ENCODE measurements around the gene MCF2L.

Gene MCF2L

GRCh38 chr13:113008851-113009250, 39.8 kb downstream of the MCF2L start:
- Histone ChIP-seq H3K79me2 (ENCODE audit: low read length) (no peaks in the 10 kb centered on the region), H2AFZ (ENCODE audit: low read depth, low read length) (no peak overlapping the region), H3K4me3 (ENCODE audit: low read length) (no peak overlapping the region), H3K9ac (ENCODE audit: low read length) (no peak overlapping the region), H3K4me1 (ENCODE audit: low read length) (no peaks in the 10 kb centered on the region), H3K36me3 (replicated peaks; ENCODE audit: low read depth, low read length) (no peaks in the 10 kb centered on the region), H3K27ac (ENCODE audit: low read length) (no peak overlapping the region), H4K20me1 (ENCODE audit: insufficient read depth, low read length) (no peaks in the 10 kb centered on the region; the same call in 1 of the 2 replicates), H3K9me3 (ENCODE audit: insufficient read depth, low read length) (no peaks in the 10 kb centered on the region), H3K4me2 (ENCODE audit: low read length) (no peak overlapping the region), H3K27me3 (ENCODE audit: low read depth, low read length) (no peaks in the 10 kb centered on the region)
- TF ChIP-seq CTCF (IDR thresholded peaks at IDR 0.05; ENCODE audit: low read depth, low read length) (no peak), EZH2phosphoT487 (IDR thresholded peaks at IDR 0.05; ENCODE audit: low read depth) (no peak)

GRCh38 chr13:113009743-113010509, 40.9 kb downstream of the MCF2L start:
- no peak overlapping the region for H3K27ac ChIP-seq (ENCODE audit: low read length)
- H3K4me1 ChIP-seq (ENCODE audit: low read length) = no peaks in the 10 kb centered on the region
- no peaks in the 10 kb centered on the region for H3K36me3 ChIP-seq (replicated peaks; ENCODE audit: low read depth, low read length)
- H3K9ac ChIP-seq (ENCODE audit: low read length) = no peak overlapping the region
- H3K4me2 ChIP-seq (ENCODE audit: low read length) = no peak overlapping the region
- H3K27me3 ChIP-seq (ENCODE audit: low read depth, low read length) = no peaks in the 10 kb centered on the region
- no peak overlapping the region for H3K4me3 ChIP-seq (ENCODE audit: low read length)
- H2AFZ ChIP-seq (ENCODE audit: low read depth, low read length) = no peak overlapping the region
- TF ChIP-seq CTCF (IDR thresholded peaks at IDR 0.05; ENCODE audit: low read depth, low read length) = no peak
- TF ChIP-seq EZH2phosphoT487 (IDR thresholded peaks at IDR 0.05; ENCODE audit: low read depth) = no peak
- no peaks in the 10 kb centered on the region for H3K79me2 ChIP-seq (ENCODE audit: low read length)
- no peaks in the 10 kb centered on the region; the same call in 1 of the 2 replicates for H4K20me1 ChIP-seq (ENCODE audit: insufficient read depth, low read length)
- no peaks in the 10 kb centered on the region for H3K9me3 ChIP-seq (ENCODE audit: insufficient read depth, low read length)

GRCh38 chr13:113010510-113010865, 41.5 kb downstream of the MCF2L start:
- Histone ChIP-seq H3K36me3 (replicated peaks; ENCODE audit: low read depth, low read length) (no peaks in the 10 kb centered on the region), H3K4me1 (ENCODE audit: low read length) (no peaks in the 10 kb centered on the region), H3K4me2 (ENCODE audit: low read length) (no peak overlapping the region), H3K27ac (ENCODE audit: low read length) (no peak overlapping the region), H3K79me2 (ENCODE audit: low read length) (no peaks in the 10 kb centered on the region), H3K9ac (ENCODE audit: low read length) (no peak overlapping the region), H3K27me3 (ENCODE audit: low read depth, low read length) (no peaks in the 10 kb centered on the region), H3K9me3 (ENCODE audit: insufficient read depth, low read length) (no peaks in the 10 kb centered on the region), H4K20me1 (ENCODE audit: insufficient read depth, low read length) (no peaks in the 10 kb centered on the region; the same call in 1 of the 2 replicates), H3K4me3 (ENCODE audit: low read length) (no peak overlapping the region), H2AFZ (ENCODE audit: low read depth, low read length) (no peak overlapping the region)
- no peak for TF ChIP-seq CTCF (IDR thresholded peaks at IDR 0.05; ENCODE audit: low read depth, low read length)
- no peak for TF ChIP-seq EZH2phosphoT487 (IDR thresholded peaks at IDR 0.05; ENCODE audit: low read depth)

- H3K79me2 ChIP-seq (ENCODE audit: low read length) = no peaks in the 10 kb centered on the region
- no peaks in the 10 kb centered on the region for H3K4me1 ChIP-seq (ENCODE audit: low read length)
- no peak overlapping the region for H2AFZ ChIP-seq (ENCODE audit: low read depth, low read length)
- H3K4me2 ChIP-seq (ENCODE audit: low read length) = no peak overlapping the region
- no peaks in the 10 kb centered on the region for H3K27me3 ChIP-seq (ENCODE audit: low read depth, low read length)
- H3K36me3 ChIP-seq (replicated peaks; ENCODE audit: low read depth, low read length) = no peaks in the 10 kb centered on the region
- no peak overlapping the region for H3K4me3 ChIP-seq (ENCODE audit: low read length)
- H3K9me3 ChIP-seq (ENCODE audit: insufficient read depth, low read length) = no peaks in the 10 kb centered on the region
- no peaks in the 10 kb centered on the region; the same call in 1 of the 2 replicates for H4K20me1 ChIP-seq (ENCODE audit: insufficient read depth, low read length)
- no peak overlapping the region for H3K9ac ChIP-seq (ENCODE audit: low read length)
- TF ChIP-seq EZH2phosphoT487 (IDR thresholded peaks at IDR 0.05; ENCODE audit: low read depth) (no peak), CTCF (IDR thresholded peaks at IDR 0.05; ENCODE audit: low read depth, low read length) (no peak)
- H3K27ac ChIP-seq (ENCODE audit: low read length) = no peak overlapping the region
Observed at GRCh38 chr13:113013303-113013702, 44.3 kb downstream of the MCF2L start.

Data from OCI-LY3 (cell line).